Measurements from ENCODE around the gene WDR17.

GRCh38 chr4:176223561-176223960, 157.9 kb downstream of the WDR17 start:
- no peak for TF ChIP-seq CTCF (IDR thresholded peaks at IDR 0.05; ENCODE audit: low read depth, low read length)
- no peak for TF ChIP-seq POLR2A (IDR thresholded peaks at IDR 0.05; ENCODE audit: extremely low read depth, insufficient read length)
